HG03045 (cell line): ENCODE measurements around the gene PTGER1.
"Not testable (repeated sequence)": the region's sequence is repeated elsewhere in the genome, so short reads cannot be mapped to it uniquely, and the experiment has no call there.

Source experiments
- ATAC-seq: cut with Tn5 transposase; IDR thresholded peaks from one replicate; pipeline ENCODE4 v1.9.1; 2021; ENCODE audit warnings: mild to moderate bottlenecking, moderate library complexity; ENCODE audit not compliant: unreplicated experiment

Gene PTGER1, protein sequence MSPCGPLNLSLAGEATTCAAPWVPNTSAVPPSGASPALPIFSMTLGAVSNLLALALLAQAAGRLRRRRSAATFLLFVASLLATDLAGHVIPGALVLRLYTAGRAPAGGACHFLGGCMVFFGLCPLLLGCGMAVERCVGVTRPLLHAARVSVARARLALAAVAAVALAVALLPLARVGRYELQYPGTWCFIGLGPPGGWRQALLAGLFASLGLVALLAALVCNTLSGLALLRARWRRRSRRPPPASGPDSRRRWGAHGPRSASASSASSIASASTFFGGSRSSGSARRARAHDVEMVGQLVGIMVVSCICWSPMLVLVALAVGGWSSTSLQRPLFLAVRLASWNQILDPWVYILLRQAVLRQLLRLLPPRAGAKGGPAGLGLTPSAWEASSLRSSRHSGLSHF

DNA sequence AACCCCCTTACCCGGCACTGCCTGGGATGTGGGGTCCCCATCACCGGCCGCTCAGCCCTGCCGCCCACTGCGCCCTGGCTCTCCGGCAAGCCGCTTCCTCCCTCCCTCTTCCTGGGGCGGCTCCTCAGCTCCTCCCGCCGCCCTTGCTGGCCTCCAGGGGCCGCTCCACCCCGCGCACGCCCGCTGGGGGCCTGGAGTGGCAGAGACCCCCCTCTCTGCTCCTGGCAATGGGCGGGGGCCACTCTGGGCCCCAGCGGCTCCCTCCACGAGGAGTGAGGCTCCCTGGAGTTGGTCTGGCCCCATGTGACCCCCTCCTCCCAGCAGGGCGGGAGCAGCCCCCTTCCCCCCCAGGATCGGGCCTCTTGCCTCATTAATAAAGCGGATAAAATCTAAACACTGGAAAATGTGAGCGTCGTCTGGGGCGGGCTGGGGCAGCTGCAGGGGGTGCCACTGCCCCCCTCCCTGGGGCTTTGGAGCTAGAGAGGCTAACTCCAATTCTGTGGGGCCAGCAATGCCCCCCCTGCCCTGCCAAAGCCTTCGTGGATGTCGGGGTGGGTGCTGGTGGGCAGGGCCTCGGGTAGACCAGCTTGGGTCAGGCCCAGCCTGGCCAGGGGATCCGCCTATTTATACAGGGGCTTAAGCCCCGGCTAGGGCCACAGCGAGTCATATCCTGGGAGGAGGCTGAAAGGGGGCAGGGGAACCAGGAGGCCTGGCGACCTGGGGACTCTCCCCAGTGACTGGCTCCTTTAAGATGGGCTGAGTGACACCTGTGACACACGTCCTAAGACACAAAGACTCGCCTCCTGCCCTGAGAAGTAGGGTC lies at the start of gene PTGER1:
Gene PTGER1 (minus strand): TSS at position 104 of the 823 bp plus-strand sequence. CDS start 1,034 bp downstream, outside the sequence.
- no peak for ATAC-seq

GRCh38 chr19:14520543-14520942 lies 45.4 kb upstream of the PTGER1 start:
- ATAC-seq, result no peak

DNA sequence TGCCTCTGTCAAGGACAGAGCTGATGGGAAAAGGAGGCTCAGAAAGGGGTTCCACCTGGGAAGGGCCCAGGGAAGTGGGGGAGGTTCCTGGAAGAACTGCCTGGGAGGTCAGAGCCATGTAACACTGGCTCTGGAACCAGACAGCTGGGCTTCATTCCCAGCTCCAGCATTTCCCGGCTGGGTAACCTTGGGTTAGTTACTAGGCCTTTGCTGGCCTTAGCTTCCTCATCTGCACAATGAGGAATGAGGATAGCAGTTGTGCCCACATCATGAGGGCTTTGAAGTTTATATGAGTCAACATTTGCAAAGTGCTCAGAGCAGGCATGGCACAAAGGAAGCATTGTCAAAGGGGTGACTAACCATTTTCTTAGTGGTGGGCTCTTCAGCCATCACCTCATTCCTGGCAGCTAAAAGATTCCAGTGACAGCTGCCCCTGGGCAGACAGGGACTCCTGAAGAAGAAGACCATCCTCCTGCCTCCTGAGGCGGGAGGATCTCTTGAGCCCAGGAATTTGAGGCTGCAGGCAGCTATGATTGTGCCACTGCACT lies 44.8 kb upstream of the PTGER1 start:
- no peak for ATAC-seq

DNA sequence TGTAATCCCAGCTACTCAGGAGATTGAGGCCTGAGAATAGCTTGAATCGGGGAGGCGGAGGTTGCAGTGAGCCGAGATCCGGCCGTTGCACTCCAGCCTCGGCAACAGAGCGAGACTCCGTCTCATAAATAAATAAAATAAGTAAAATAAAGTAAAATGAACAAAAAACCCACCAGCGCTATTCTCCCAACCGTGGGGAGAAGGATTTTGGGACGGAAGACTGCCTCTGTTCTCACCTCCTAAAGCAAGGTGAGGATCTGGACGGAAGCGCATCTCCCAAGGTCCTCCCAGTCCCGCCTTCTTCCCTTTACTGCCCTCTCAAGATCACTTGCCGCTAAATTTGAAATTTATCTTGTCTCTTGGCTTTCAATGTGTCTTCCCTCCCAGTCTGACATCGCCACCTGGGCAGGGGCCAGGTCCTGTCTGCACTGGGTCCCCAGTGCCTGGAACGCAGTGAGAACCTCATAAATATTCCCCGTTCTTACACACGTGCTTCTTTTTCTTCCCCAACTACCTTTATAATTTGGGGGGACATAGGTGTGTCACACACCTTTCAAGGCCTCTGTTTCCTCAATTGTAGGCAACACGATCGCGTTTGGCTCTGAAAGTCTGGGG lies 44.2 kb upstream of the PTGER1 start:
- no peak for ATAC-seq

DNA sequence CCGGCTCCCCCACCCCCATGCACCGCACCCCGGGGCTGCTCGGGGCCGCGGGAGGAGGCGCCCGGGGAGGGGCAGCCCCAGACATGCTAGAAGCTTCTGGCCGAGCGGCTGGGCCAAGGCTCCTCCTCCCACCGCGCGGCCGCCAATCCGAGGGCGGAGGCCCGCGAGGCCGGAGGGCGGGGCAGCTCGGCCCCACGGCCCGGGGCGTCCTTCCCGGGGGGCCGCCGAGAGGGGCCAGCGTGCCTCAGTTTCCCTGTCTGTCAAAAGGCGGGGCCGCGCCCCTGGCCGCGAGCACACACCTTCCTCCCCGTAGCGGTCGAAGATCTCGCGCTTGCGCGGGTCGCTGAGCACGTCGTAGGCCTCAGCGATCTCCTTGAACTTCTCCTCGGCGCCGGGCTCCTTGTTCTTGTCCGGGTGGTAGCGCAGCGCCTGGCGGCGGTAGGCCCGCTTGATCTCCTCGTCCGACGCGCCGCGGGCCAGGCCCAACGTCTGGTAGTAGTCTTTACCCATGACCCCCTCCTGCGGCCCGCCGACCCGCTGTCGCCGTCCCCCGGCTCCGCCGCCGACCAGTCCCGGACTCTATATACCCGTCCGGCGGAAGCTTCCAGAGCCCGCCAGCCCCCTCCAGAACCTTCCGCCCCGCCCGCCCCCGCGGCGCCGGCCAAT lies 42.8 kb upstream of the PTGER1 start, which contains the start of gene DNAJB1:
Gene DNAJB1 (minus strand): TSS at position 558 of the 666 bp plus-strand sequence. CDS start 48 bp downstream, at position 510.
- peak; percentile 65 for ATAC-seq

DNA sequence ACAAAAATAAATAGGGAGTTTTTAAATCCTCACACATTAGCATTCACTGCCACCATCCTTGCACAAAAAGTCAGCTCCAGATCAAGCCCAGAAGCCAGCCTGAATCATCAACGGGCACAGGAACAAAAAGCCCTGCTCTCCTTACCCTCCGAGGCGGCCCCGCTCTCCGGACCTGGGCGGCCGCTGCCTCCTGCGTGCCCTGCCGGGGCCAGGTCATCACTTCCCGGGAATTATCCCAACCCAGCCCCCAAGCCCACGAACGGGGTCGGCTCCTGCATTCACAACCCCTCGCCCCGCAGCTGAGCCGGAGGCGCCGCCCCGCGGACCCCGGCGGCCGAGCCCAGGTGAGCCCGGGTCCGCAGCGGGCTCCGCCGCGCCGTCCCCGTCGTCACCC lies 42.3 kb upstream of the PTGER1 start:
- no peak for ATAC-seq

DNA sequence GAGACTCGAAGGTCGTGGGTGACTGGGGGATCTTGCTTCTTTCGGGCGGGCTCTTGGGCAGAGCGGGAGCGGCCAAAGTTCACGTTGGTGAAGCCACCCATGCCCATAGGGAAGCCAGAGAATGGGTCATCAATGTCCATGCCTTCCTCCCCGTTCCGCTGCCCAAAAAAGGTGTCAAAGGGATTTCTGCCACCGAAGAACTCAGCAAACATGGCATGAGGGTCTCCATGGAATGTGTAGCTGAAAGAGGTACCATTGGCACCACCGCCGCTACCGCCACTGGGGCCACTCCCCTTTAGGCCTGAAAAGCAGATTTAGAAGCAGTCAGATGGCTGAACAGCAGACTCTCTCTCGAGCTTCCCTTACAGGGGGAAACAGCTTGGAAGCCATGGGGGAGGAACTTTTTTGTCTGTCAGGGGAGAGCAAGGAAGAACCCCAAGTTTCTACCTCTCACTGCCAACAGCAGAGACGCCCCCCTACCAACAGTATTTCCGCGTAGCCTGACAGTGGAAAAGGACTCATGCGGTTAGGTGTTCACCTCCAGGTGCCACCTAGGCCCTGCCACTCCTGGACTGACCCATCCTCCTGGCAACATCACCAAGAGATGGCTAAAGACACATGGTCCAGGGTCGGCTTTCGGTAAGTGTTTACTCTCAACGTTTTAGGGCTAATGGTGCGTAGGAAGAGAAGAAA lies 41.7 kb upstream of the PTGER1 start:
- ATAC-seq, result no peak

DNA sequence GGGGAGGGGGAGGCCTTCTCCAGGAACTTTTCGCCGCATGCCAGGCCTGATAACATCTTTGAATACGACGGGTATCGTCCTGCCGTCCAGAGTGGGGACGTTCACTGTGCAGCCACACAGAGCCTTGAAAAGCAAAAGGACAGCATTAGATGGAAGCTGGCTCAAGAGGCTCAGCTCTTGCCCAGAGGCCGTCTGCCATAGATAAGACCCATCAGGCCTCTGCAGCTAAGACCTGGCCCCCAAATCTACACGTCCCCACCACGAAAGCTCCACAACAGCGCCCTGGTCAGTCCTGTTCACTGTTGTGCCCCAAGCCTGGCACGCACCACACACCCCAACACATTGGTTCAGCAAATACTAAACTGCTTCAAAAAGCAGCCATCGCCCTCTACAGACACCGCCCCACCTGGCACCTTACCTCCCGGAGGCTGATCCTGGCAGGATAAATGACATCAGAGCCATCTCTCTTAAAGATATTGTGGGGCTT lies 40.9 kb upstream of the PTGER1 start:
- ATAC-seq, result no peak

DNA sequence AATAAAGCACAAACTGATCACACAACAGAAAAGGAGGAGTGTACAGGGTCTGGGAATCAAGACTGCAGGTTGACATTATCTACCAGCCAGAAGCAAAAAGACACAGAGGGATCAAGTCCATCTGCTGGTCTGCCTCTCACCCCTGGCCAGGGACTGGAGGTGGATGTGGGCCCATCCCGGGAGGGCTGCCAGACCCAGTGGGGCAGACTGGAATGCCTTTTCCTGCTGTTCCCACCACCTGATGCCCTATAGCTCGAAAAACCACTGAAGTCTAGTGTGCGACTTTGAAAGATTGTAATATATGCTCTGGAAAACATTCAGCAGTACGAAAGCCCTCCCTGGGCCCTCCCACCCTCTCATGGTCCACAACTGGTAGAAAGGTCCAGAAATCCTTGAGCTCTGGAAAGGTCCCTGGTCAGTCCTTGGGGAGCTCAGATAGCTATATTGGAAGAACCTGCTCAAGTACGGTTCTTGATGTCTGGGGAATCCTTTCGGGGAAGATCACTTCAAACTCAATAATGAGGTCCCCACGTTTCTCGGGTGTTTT lies 40.4 kb upstream of the PTGER1 start:
- ATAC-seq, result no peak

GRCh38 chr19:14514215-14514863 lies 39.2 kb upstream of the PTGER1 start:
- ATAC-seq, result no peak

- ATAC-seq, result no peak
These were observed 37.3 kb upstream of the PTGER1 start for GRCh38 chr19:14512406-14512961.

DNA sequence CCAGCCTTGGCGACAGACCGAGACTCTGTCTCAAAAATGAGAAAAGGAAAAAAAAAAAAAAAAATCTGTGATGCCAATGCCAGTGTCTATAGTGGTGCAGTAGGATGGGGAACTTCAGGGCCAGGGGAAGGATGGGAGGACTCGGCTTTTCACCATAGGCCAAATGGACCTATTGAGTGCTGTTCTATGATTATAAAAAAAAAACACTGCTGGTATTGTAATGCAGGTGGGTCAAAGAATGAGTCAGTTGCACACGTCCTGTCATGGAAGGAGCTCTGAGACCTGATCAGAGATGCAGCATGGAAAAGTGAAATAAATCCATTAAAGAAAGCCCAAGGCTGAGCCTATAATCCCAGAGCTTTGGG lies 36.1 kb upstream of the PTGER1 start:
- ATAC-seq, result no peak

DNA sequence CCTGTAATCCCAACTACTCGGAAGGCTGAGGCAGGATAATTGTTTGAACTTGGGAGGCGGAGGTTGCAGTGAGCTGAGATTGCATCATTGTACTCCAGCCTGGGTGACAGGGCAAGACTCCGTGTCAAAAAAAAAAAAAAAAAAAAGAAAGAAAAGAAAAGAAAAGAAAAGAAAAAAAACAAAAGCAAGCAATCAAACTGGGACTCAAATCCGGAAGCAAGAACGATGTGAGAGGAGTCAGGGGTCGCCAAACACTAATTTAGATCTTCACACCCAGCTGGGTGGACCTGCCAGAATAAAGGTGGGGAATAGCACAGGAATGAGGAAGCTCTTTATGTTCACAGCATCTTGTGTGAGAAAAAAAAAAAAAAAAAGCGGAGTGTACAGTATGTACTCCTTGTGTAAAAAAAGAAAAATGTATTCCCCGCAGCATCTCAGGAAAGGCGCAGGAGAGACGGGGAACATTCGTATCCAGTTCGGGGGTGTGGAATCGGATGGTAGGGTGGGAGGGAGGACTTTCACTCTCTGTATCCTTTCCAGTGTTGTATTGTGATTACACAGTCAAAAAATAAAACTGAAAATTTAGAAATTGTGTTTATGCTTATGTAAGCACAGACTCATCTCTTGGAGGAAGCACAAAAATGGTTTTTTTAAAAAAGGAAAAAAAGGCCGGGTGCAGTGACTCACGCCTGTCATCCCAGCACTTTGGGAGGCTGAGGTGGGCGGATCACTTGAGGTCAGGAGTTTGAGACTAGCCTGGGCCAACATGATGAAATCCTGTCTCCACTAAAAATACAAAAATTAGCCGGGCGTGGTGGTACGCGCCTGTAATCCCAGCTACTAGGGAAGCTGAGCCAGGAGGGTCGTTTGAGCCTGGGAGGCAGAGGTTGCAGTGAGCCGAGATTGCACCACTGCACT lies 35.4 kb upstream of the PTGER1 start:
- no peak for ATAC-seq

- no peak for ATAC-seq
These were observed 32.8 kb upstream of the PTGER1 start for GRCh38 chr19:14507704-14508542.

- ATAC-seq, result no peak
These were observed 30.5 kb upstream of the PTGER1 start for GRCh38 chr19:14505488-14506239.

DNA sequence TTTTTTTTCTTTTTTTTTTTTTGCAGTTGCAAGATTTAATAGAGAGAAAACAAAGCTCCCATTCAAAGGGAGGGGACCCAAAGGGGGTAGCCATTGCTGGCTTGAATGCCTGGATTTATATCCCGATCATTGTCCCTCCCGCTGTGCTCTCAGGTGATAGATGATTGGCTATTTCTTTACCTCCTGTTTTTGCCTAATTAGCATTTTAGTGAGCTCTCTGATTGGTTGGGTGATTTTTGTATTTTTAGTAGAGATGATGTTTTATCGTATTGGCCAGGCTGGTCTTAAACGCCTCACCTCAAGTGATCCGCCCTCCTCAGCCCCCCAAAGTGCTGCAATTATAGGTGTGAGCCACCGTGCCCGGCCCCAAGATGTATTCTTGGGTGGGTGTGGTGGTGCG lies 29.4 kb upstream of the PTGER1 start:
- not testable (repeated sequence) for ATAC-seq
